ENCODE data around the gene BTBD10. TPM values are rescaled to one million over a fixed set of nuclear protein-coding genes. Genes with fewer than 3 reads are reported as not detected.

The BTBD10 gene
- 80.0 TPM for total RNA-seq

GRCh38 chr11:13462901-13463778, at the start of gene BTBD10:
BTBD10 (minus strand) TSS chr11:13463222; CDS start chr11:13445124, 18,098 bp downstream.

GRCh38 chr11:13495929-13496328, 32.9 kb upstream of the BTBD10 start, which contains the start of gene PTH:
PTH (minus strand) TSS chr11:13495997; CDS start chr11:13492855, 3,142 bp downstream.

Other genes starting within 250 kb of the BTBD10 start
- gene BMAL1, start 185.4 kb downstream of the BTBD10 start, total RNA-seq: 79.8 TPM
- not detected for gene PTH, start 32.8 kb upstream of the BTBD10 start, total RNA-seq
- gene FAR1, start 205.4 kb upstream of the BTBD10 start, total RNA-seq: 126 TPM